HCT116 (cell line): ENCODE results near the gene AUTS2. TPM values are rescaled to one million over a fixed set of nuclear protein-coding genes. Genes with fewer than 3 reads are reported as not detected.

Source experiments
- ATAC-seq: fragments of 200-7000 bp; cut with Tn5 transposase; 2 replicates; pipeline ENCODE4 v1.9.1; 2020; ENCODE audit warnings: mild to moderate bottlenecking, moderate library complexity
- BruUV-seq: library from RNA; stranded (reverse); fragments of 400-500 nt; replicated peaks from 2 replicates; lab custom pipeline; 2021; lab: Mats Ljungman, UMichigan
- CTCF ChIA-PET: fragments of 300-600 bp; sonication (Branson Sonifier 250); formaldehyde crosslinking; loops from one replicate; lab custom pipeline; 2021; ENCODE audit warnings: antibody characterized with exemption; lab: Charles Lee
- POLR2A ChIA-PET: fragments of 300-600, 350-600 bp; sonication (Branson Sonifier 250); formaldehyde crosslinking; loops from one replicate; lab custom pipeline; 2021; ENCODE audit warnings: antibody characterized with exemption; lab: Charles Lee
- RAD21 ChIA-PET, 2 experiments: fragments of 300-600 bp; sonication (Branson Sonifier 250); formaldehyde crosslinking; loops; one replicate each; lab custom pipeline; 2023; ENCODE audit warnings: low total read pairs in 2 of 2; ENCODE audit not compliant: uncharacterized antibody in 2 of 2, unreplicated experiment in 2 of 2, low non-redundant PET in 1 of 2; lab: Charles Lee
- DNase-seq: peaks from one replicate; pipeline ENCODE4 v3.0.0-alpha.2; 2010; ENCODE audit warnings: low read depth, low spot score
- H2AFZ ChIP-seq: fragments of 200-600 bp; shearing (Covaris generic), sonication (generic); 2 replicates; pipeline ENCODE4 v1.6.1; 2017; ENCODE audit warnings: low read depth, mixed run types, mixed read lengths, antibody characterized with exemption, low read length; ENCODE audit not compliant: poor library complexity, severe bottlenecking
- H3K27ac ChIP-seq: 2 replicates; pipeline ENCODE4 v1.5.1; 2012; ENCODE audit warnings: low read depth, low read length
- H3K27me3 ChIP-seq: fragments of 200-600 bp; sonication (generic); 2 replicates; pipeline ENCODE4 v1.6.1; 2016; ENCODE audit warnings: mixed run types, low read length, mixed read lengths; ENCODE audit not compliant: insufficient read depth
- H3K36me3 ChIP-seq, 2 experiments: fragments of 200-500 bp in 1 of 2; fragments of 200-600 bp in 1 of 2; sonication (Bioruptor generic) in 1 of 2; sonication (generic) in 1 of 2; 2 replicates each; pipeline versions ENCODE4 v1.5.1 to v1.6.1; 2014 to 2016; ENCODE audit warnings: low read length in 2 of 2, inconsistent platforms in 1 of 2, mixed read lengths in 1 of 2, mixed run types in 1 of 2; ENCODE audit not compliant: insufficient read depth in 2 of 2, control insufficient read depth in 1 of 2
- H3K4me1 ChIP-seq, 2 experiments: fragments of 200-600 bp in 1 of 2; sonication (generic) in 1 of 2; 2 replicates each; pipeline versions ENCODE4 v1.5.1 to v1.6.1; 2012 to 2017; ENCODE audit warnings: low read length in 2 of 2, inconsistent platforms in 1 of 2, mild to moderate bottlenecking in 1 of 2, mixed read lengths in 1 of 2, mixed run types in 1 of 2, moderate library complexity in 1 of 2; ENCODE audit not compliant: insufficient read depth in 2 of 2, control insufficient read depth in 1 of 2
- H3K4me2 ChIP-seq: fragments of 200-600 bp; sonication (generic); 2 replicates; pipeline ENCODE4 v1.6.1; 2017; ENCODE audit warnings: mixed run types, low read length, mixed read lengths
- H3K4me3 ChIP-seq, 2 experiments: fragments of 200-600 bp in 1 of 2; sonication (generic) in 1 of 2; replicated peaks in 1 of 2; 2 replicates each; pipeline ENCODE4 v1.5.1; 2011 to 2016; ENCODE audit warnings: low read length in 2 of 2, control low read depth in 1 of 2, low read depth in 1 of 2, mild to moderate bottlenecking in 1 of 2, mixed read lengths in 1 of 2, mixed run types in 1 of 2
- H3K79me2 ChIP-seq: fragments of 200-600 bp; sonication (generic); 2 replicates; pipeline ENCODE4 v1.6.1; 2017; ENCODE audit warnings: mild to moderate bottlenecking, mixed run types, low read length, moderate library complexity, mixed read lengths; ENCODE audit not compliant: insufficient read depth
- H3K9ac ChIP-seq: fragments of 200-600 bp; sonication (generic); 2 replicates; pipeline ENCODE4 v1.6.1; 2016; ENCODE audit warnings: low read length, mixed read lengths
- H3K9me2 ChIP-seq: fragments of 200-600 bp; sonication (generic), shearing (Covaris generic); 2 replicates; pipeline ENCODE4 v1.6.1; 2017; ENCODE audit warnings: mixed run types, mild to moderate bottlenecking, moderate library complexity; ENCODE audit not compliant: insufficient read depth
- H3K9me3 ChIP-seq, 2 experiments: fragments of 200-500 bp in 1 of 2; fragments of 200-600 bp in 1 of 2; sonication (Bioruptor generic) in 1 of 2; sonication (generic) in 1 of 2; 2 replicates each; pipeline ENCODE4 v1.6.1; 2014 to 2017; ENCODE audit warnings: low read length in 2 of 2, mixed read lengths in 2 of 2, inconsistent platforms in 1 of 2, low read depth in 1 of 2, mild to moderate bottlenecking in 1 of 2, mixed run types in 1 of 2, moderate library complexity in 1 of 2; ENCODE audit not compliant: control insufficient read depth in 1 of 2, insufficient read depth in 1 of 2
- H4K20me1 ChIP-seq: fragments of 200-600 bp; sonication (generic), shearing (Covaris generic); 2 replicates; pipeline ENCODE4 v1.6.1; 2017; ENCODE audit warnings: mixed run types, mild to moderate bottlenecking, moderate library complexity; ENCODE audit not compliant: insufficient read depth
- EGR1 ChIP-seq: IDR thresholded peaks from 2 replicates; pipeline ENCODE4 v1.6.1; 2012; ENCODE audit warnings: low read depth
- EZH2 ChIP-seq: fragments of 200-600 bp; sonication (generic); IDR thresholded peaks from 2 replicates; pipeline ENCODE4 v1.6.1; 2017; ENCODE audit warnings: antibody characterized with exemption, mixed run types
- EZH2phosphoT487 ChIP-seq: fragments of 200-600 bp; IDR thresholded peaks from 2 replicates; pipeline ENCODE4 v1.6.1; 2018; ENCODE audit warnings: antibody characterized with exemption, borderline replicate concordance
- FOSL1 ChIP-seq: IDR thresholded peaks from 2 replicates; pipeline ENCODE4 v1.6.1; 2012; ENCODE audit warnings: low read depth
- SP1 ChIP-seq: IDR thresholded peaks from 2 replicates; pipeline ENCODE4 v1.6.1; 2012; ENCODE audit warnings: low read depth
- SRF ChIP-seq: IDR thresholded peaks from 2 replicates; pipeline ENCODE4 v1.6.1; 2012; ENCODE audit warnings: low read depth
- TCF7L2 ChIP-seq: IDR thresholded peaks from 2 replicates; pipeline ENCODE4 v1.7.0; 2011; ENCODE audit warnings: borderline replicate concordance, inconsistent platforms; ENCODE audit not compliant: insufficient read depth, insufficient read length; ENCODE audit errors: extremely low read depth
- ZFX ChIP-seq: fragments of 450-650 bp; IDR thresholded peaks from 2 replicates; pipeline ENCODE4 v1.6.1; 2017
- intact Hi-C: fragments of 100-400 bp; cut with micrococcal nuclease; formaldehyde crosslinking; loops from 2 replicates; pipeline ENCODE4 v1.10.0; 2022
- total RNA-seq: library from RNA; stranded (reverse); gene quantifications from one replicate; pipeline ENCODE4 v1.2.1, GENCODE V29; 2021; ENCODE audit not compliant: unreplicated experiment
- TF ChIP-seq, protein P1 (sequence below): IDR thresholded peaks from 2 replicates; pipeline ENCODE4 v1.6.1; 2012
- TF ChIP-seq, protein P2 (sequence below): IDR thresholded peaks from 2 replicates; pipeline ENCODE4 v1.6.1; 2012
- TF ChIP-seq, protein P3 (sequence below): IDR thresholded peaks from 2 replicates; pipeline ENCODE4 v1.6.1; 2012; ENCODE audit warnings: low read depth
- TF ChIP-seq, protein P4 (sequence below): IDR thresholded peaks from 2 replicates; pipeline ENCODE4 v1.6.1; 2011; ENCODE audit warnings: mild to moderate bottlenecking, low read length, moderate library complexity; ENCODE audit not compliant: insufficient replicate concordance; ENCODE audit errors: extremely low read depth

The AUTS2 gene
- total RNA-seq, 1 experiment from 2014 or later = 0.93 TPM

DNA sequence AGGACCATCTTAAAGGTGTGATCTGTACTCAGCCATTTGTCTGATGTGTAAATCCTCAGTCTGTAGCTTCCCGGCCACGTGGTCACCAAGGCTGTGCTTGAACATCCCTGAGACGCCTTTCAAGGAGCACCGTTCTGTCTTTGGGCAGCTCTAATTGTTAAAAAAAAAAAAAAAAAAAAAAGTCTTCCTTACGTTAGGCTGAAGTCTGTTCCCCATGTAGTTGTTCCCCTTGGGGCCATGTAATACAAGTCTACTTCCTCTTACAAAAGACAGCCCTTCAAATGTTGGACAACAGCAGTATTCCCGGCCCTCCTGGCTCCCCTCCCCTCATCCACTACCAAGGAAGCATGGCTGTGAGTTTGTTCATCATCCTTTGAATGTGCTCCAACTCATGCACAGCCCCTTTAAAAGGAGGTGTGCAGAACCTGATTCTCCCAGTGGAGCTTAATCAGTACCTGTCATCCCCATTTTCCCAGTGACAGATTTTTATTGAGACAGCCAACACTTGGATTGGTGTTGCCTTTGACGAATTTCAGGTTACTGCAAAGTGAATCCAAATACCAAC lies 1141.5 kb downstream of the AUTS2 start:
- Histone ChIP-seq H2AFZ (no peak overlapping the region), H3K4me2 (no peak overlapping the region), H3K27ac (no peak overlapping the region), H3K9me3 (peaks cover 0 to 30% of the 10 kb centered on the region in 2 experiments; a peak in 2 of 4 replicates), H3K4me3 (no peak overlapping the region), H4K20me1 (no peaks in the 10 kb centered on the region), H3K4me1 (no peaks in the 10 kb centered on the region), H3K79me2 (no peaks in the 10 kb centered on the region), H3K9me2 (no peaks in the 10 kb centered on the region), H3K27me3 (no peaks in the 10 kb centered on the region), H3K36me3 (no peaks in the 10 kb centered on the region), H3K9ac (no peak overlapping the region)
- DNase-seq (no peak), ATAC-seq (no peak)
- ChIA-PET CTCF (no interaction called here), POLR2A (no interaction called here), RAD21 (no interaction called here)
- intact Hi-C loops = no loop called here
- TF ChIP-seq, protein P1, sequence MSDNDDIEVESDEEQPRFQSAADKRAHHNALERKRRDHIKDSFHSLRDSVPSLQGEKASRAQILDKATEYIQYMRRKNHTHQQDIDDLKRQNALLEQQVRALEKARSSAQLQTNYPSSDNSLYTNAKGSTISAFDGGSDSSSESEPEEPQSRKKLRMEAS = no peak
- TF ChIP-seq EZH2phosphoT487 (no peak), EZH2 (no peak), ZFX (no peak), FOSL1 (no peak)
- TF ChIP-seq, protein P2, sequence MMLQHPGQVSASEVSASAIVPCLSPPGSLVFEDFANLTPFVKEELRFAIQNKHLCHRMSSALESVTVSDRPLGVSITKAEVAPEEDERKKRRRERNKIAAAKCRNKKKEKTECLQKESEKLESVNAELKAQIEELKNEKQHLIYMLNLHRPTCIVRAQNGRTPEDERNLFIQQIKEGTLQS = no peak
- no TSS peak for BruUV-seq

DNA sequence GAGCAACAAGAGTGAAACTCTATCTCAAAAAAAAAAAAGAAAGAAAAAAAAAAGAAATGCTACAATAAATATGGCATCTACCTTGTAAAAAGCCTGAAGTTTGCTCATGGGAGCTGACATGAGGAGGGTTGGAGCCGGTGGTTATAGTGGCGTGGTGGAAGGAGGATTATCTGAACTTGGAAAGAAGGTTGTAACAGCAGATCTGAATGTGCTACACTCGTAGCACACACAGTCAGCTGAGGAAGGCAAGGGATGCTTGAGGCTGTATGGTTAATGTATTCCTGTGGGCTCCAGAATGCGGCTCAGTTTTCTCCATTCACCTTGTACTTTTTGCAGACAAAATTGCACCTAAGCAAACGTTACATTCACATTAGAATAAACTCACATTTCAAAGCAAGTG lies 1143.4 kb downstream of the AUTS2 start:
- BruUV-seq = no TSS peak
- DNase-seq (no peak), ATAC-seq (no peak)
- TF ChIP-seq, protein P3, sequence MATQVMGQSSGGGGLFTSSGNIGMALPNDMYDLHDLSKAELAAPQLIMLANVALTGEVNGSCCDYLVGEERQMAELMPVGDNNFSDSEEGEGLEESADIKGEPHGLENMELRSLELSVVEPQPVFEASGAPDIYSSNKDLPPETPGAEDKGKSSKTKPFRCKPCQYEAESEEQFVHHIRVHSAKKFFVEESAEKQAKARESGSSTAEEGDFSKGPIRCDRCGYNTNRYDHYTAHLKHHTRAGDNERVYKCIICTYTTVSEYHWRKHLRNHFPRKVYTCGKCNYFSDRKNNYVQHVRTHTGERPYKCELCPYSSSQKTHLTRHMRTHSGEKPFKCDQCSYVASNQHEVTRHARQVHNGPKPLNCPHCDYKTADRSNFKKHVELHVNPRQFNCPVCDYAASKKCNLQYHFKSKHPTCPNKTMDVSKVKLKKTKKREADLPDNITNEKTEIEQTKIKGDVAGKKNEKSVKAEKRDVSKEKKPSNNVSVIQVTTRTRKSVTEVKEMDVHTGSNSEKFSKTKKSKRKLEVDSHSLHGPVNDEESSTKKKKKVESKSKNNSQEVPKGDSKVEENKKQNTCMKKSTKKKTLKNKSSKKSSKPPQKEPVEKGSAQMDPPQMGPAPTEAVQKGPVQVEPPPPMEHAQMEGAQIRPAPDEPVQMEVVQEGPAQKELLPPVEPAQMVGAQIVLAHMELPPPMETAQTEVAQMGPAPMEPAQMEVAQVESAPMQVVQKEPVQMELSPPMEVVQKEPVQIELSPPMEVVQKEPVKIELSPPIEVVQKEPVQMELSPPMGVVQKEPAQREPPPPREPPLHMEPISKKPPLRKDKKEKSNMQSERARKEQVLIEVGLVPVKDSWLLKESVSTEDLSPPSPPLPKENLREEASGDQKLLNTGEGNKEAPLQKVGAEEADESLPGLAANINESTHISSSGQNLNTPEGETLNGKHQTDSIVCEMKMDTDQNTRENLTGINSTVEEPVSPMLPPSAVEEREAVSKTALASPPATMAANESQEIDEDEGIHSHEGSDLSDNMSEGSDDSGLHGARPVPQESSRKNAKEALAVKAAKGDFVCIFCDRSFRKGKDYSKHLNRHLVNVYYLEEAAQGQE = no peak
- TF ChIP-seq SRF (no peak), EGR1 (no peak), FOSL1 (no peak), SP1 (no peak), TCF7L2 (no peak)
- TF ChIP-seq, protein P4, sequence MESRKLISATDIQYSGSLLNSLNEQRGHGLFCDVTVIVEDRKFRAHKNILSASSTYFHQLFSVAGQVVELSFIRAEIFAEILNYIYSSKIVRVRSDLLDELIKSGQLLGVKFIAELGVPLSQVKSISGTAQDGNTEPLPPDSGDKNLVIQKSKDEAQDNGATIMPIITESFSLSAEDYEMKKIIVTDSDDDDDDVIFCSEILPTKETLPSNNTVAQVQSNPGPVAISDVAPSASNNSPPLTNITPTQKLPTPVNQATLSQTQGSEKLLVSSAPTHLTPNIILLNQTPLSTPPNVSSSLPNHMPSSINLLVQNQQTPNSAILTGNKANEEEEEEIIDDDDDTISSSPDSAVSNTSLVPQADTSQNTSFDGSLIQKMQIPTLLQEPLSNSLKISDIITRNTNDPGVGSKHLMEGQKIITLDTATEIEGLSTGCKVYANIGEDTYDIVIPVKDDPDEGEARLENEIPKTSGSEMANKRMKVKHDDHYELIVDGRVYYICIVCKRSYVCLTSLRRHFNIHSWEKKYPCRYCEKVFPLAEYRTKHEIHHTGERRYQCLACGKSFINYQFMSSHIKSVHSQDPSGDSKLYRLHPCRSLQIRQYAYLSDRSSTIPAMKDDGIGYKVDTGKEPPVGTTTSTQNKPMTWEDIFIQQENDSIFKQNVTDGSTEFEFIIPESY = no peak
- Histone ChIP-seq H3K4me3 (no peak overlapping the region), H3K27ac (no peak overlapping the region), H3K9me3 (peaks cover 0 to 20% of the 10 kb centered on the region in 2 experiments; a peak in 2 of 4 replicates), H3K4me1 (no peaks in the 10 kb centered on the region), H2AFZ (no peak overlapping the region), H3K9ac (no peak overlapping the region), H3K79me2 (no peaks in the 10 kb centered on the region), H3K27me3 (no peaks in the 10 kb centered on the region), H3K36me3 (no peaks in the 10 kb centered on the region), H3K4me2 (no peak overlapping the region), H3K9me2 (no peaks in the 10 kb centered on the region), H4K20me1 (no peaks in the 10 kb centered on the region)
- ChIA-PET RAD21 (no interaction called here), CTCF (no interaction called here), POLR2A (no interaction called here)
- intact Hi-C loops = no loop called here
